OCI-LY7 (cell line): ENCODE results near the gene CRACR2B. TPM values are rescaled to one million over a fixed set of nuclear protein-coding genes. Genes with fewer than 3 reads are reported as not detected.

Experiments
- BruUV-seq: library from RNA; stranded (reverse); fragments of 400-500 nt; replicated peaks from 2 replicates; lab custom pipeline; 2021; lab: Mats Ljungman, UMichigan
- CTCF ChIA-PET: fragments of 300-600 bp; sonication (Branson Sonifier 250); formaldehyde crosslinking; loops from one replicate; lab custom pipeline; 2022; ENCODE audit warnings: antibody characterized with exemption; ENCODE audit not compliant: unreplicated experiment; lab: Charles Lee
- POLR2A ChIA-PET: fragments of 300-600 bp; sonication (Branson Sonifier 250); formaldehyde crosslinking; loops from one replicate; lab custom pipeline; 2022; ENCODE audit warnings: antibody characterized with exemption; lab: Charles Lee
- DNase-seq: peaks from one replicate; pipeline ENCODE4 v3.0.0-alpha.2; 2015; ENCODE audit warnings: low spot score
- H2AFZ ChIP-seq: fragments of 200-600 bp; sonication (generic), shearing (Covaris generic); 2 replicates; pipeline ENCODE4 v1.6.1; 2014; ENCODE audit warnings: mild to moderate bottlenecking, antibody characterized with exemption, low read length, moderate library complexity
- H3K27ac ChIP-seq: fragments of 200-600 bp; sonication (generic); 2 replicates; pipeline ENCODE4 v1.5.1; 2014; ENCODE audit warnings: mixed run types, low read depth, mild to moderate bottlenecking, moderate library complexity, low read length, inconsistent platforms; ENCODE audit not compliant: poor library complexity, severe bottlenecking
- H3K36me3 ChIP-seq: fragments of 200-600 bp; sonication (generic); 2 replicates; pipeline ENCODE4 v1.6.1; 2014; ENCODE audit warnings: mild to moderate bottlenecking, antibody characterized with exemption, low read length, moderate library complexity, mixed read lengths; ENCODE audit not compliant: insufficient read depth
- H3K4me1 ChIP-seq: fragments of 200-600 bp; sonication (generic); 2 replicates; pipeline ENCODE4 v1.5.1; 2014; ENCODE audit warnings: mild to moderate bottlenecking, low read length; ENCODE audit not compliant: insufficient read depth, poor library complexity, severe bottlenecking
- H3K4me2 ChIP-seq: fragments of 200-600 bp; sonication (generic); 2 replicates; pipeline ENCODE4 v1.6.1; 2014; ENCODE audit warnings: mild to moderate bottlenecking, low read length
- H3K4me3 ChIP-seq: fragments of 200-600 bp; sonication (generic); 2 replicates; pipeline ENCODE4 v1.5.1; 2014; ENCODE audit warnings: mild to moderate bottlenecking, low read depth, low read length; ENCODE audit not compliant: poor library complexity, severe bottlenecking
- H3K79me2 ChIP-seq: fragments of 200-600 bp; sonication (generic); 2 replicates; pipeline ENCODE4 v1.6.1; 2016; ENCODE audit warnings: low read depth, mild to moderate bottlenecking, low read length, moderate library complexity, mixed read lengths; ENCODE audit not compliant: insufficient read depth
- H3K9me2 ChIP-seq: fragments of 200-600 bp; sonication (generic); 2 replicates; pipeline ENCODE4 v1.6.1; 2016; ENCODE audit warnings: mild to moderate bottlenecking, low read length, mixed read lengths; ENCODE audit not compliant: insufficient read depth
- H3K9me3 ChIP-seq: fragments of 200-600 bp; sonication (generic); 2 replicates; pipeline ENCODE4 v1.6.1; 2014; ENCODE audit warnings: mild to moderate bottlenecking, mixed run types, low read length, mixed read lengths
- H4K20me1 ChIP-seq: fragments of 200-600 bp; sonication (generic); 2 replicates; pipeline ENCODE4 v1.6.1; 2014; ENCODE audit warnings: mild to moderate bottlenecking, antibody characterized with exemption, low read length, moderate library complexity, mixed read lengths; ENCODE audit not compliant: insufficient read depth
- CTCF ChIP-seq: fragments of 200-600 bp; sonication (generic); conservative IDR thresholded peaks from 2 replicates; pipeline ENCODE4 v1.5.1; 2014; ENCODE audit warnings: mild to moderate bottlenecking, antibody characterized with exemption, low read length, moderate library complexity, mixed read lengths
- EZH2phosphoT487 ChIP-seq: fragments of 200-600 bp; sonication (generic); IDR thresholded peaks from 2 replicates; pipeline ENCODE4 v1.6.1; 2018; ENCODE audit warnings: low read depth, borderline replicate concordance, mild to moderate bottlenecking, mixed run types, antibody characterized with exemption, low read length, moderate library complexity, mixed read lengths
- intact Hi-C: fragments of 100-400 bp; cut with micrococcal nuclease; formaldehyde crosslinking; loops from one replicate; pipeline ENCODE4 v1.10.0; 2022; ENCODE audit not compliant: unreplicated experiment
- total RNA-seq, 2 experiments: library from RNA; depleted of rRNA in 1 of 2; stranded (reverse); fragments of >200 nt in 1 of 2; shearing (Covaris generic) in 1 of 2; gene quantifications; 2 replicates each; pipeline ENCODE4 v1.2.3, GENCODE V29; 2014 to 2022

Gene CRACR2B
- total RNA-seq, 2 experiments from 2014 or later = 2.8 to 20.1 TPM

DNA sequence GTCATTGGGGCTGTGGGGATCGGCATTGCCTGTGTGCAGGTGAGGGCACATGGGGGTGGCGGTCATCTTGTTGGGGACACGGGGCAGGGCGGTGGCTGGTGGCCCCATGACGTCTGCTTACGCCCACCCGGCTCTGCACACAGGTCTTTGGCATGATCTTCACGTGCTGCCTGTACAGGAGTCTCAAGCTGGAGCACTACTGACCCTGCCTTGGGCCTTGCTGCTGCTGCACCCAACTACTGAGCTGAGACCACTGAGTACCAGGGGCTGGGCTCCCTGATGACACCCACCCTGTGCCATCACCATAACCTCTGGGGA lies 10.2 kb downstream of the CRACR2B start:
- intact Hi-C loops = no loop called here
- H3K4me3 ChIP-seq = no peak overlapping the region
- H3K4me2 ChIP-seq = no peak overlapping the region
- peaks cover 10% of the 10 kb centered on the region for H3K4me1 ChIP-seq
- peaks cover 18% of the 10 kb centered on the region for H3K79me2 ChIP-seq
- DNase-seq = no peak
- TF ChIP-seq CTCF (no peak), EZH2phosphoT487 (no peak)
- H3K36me3 ChIP-seq = peaks cover 33% of the 10 kb centered on the region
- no TSS peak for BruUV-seq
- POLR2A ChIA-PET = no interaction called here
- peaks cover 12% of the 10 kb centered on the region; the same call in 1 of the 2 replicates for H4K20me1 ChIP-seq
- no peak overlapping the region for H2AFZ ChIP-seq
- CTCF ChIA-PET = no interaction called here
- no peaks in the 10 kb centered on the region for H3K9me2 ChIP-seq
- no peaks in the 10 kb centered on the region for H3K9me3 ChIP-seq
- no peak overlapping the region for H3K27ac ChIP-seq

GRCh38 chr11:838441-839279 lies 10.9 kb downstream of the CRACR2B start:
- intact Hi-C loops = no loop called here
- no peaks in the 10 kb centered on the region for H3K9me3 ChIP-seq
- H4K20me1 ChIP-seq = peaks cover 12% of the 10 kb centered on the region; the same call in 1 of the 2 replicates
- H3K27ac ChIP-seq = no peak overlapping the region
- H3K4me1 ChIP-seq = peaks cover 14% of the 10 kb centered on the region
- no peak overlapping the region for H3K4me2 ChIP-seq
- H3K4me3 ChIP-seq = no peak overlapping the region
- no TSS peak for BruUV-seq
- ChIA-PET CTCF (interaction anchor here (0.8 kb wide), 1 partner anchor 9 kb away, joined by 3 read pairs; no protein-coding TSS in a partner anchor), POLR2A (no interaction called here)
- H2AFZ ChIP-seq = no peak overlapping the region
- H3K36me3 ChIP-seq = peaks cover 33% of the 10 kb centered on the region
- peaks cover 18% of the 10 kb centered on the region for H3K79me2 ChIP-seq
- no peaks in the 10 kb centered on the region for H3K9me2 ChIP-seq
- TF ChIP-seq EZH2phosphoT487 = no peak
- TF ChIP-seq CTCF = no peak
- DNase-seq = no peak

- H3K4me2 ChIP-seq = no peak overlapping the region
- BruUV-seq = no TSS peak
- no peak overlapping the region for H3K27ac ChIP-seq
- peaks cover 18% of the 10 kb centered on the region for H3K79me2 ChIP-seq
- no peaks in the 10 kb centered on the region for H3K9me3 ChIP-seq
- ChIA-PET CTCF (no interaction called here), POLR2A (no interaction called here)
- no peak overlapping the region for H3K4me3 ChIP-seq
- peaks cover 12% of the 10 kb centered on the region; the same call in 1 of the 2 replicates for H4K20me1 ChIP-seq
- H3K9me2 ChIP-seq = no peaks in the 10 kb centered on the region
- H3K36me3 ChIP-seq = peaks cover 33% of the 10 kb centered on the region
- intact Hi-C loops = no loop called here
- H3K4me1 ChIP-seq = peaks cover 20% of the 10 kb centered on the region
- H2AFZ ChIP-seq = no peak overlapping the region
- TF ChIP-seq EZH2phosphoT487 (no peak), CTCF (no peak)
- DNase-seq = no peak
Measured at GRCh38 chr11:839280-839623, 11.5 kb downstream of the CRACR2B start.
